PC-3 (cell line): Measurements from ENCODE around the gene ITPR3. TPM values are rescaled to one million over a fixed set of nuclear protein-coding genes. Genes with fewer than 3 reads are reported as not detected.

ENCODE experiments used
- ATAC-seq: fragments of 200-7000 bp; cut with Tn5 transposase; 2 replicates; pipeline ENCODE4 v1.9.1; 2020; ENCODE audit warnings: mild to moderate bottlenecking, moderate library complexity
- BruUV-seq: library from RNA; stranded (reverse); fragments of 400-500 nt; replicated peaks from 2 replicates; lab custom pipeline; 2021; lab: Mats Ljungman, UMichigan
- CTCF ChIA-PET: fragments of 300-600 bp; sonication (Branson Sonifier 250); formaldehyde crosslinking; loops from one replicate; lab custom pipeline; 2022; ENCODE audit warnings: antibody characterized with exemption; lab: Charles Lee
- POLR2A ChIA-PET: fragments of 300-600 bp; sonication (Branson Sonifier 250); formaldehyde crosslinking; loops from one replicate; lab custom pipeline; 2022; ENCODE audit warnings: antibody characterized with exemption; ENCODE audit not compliant: unreplicated experiment; lab: Charles Lee
- DNase-seq: peaks from one replicate; pipeline ENCODE4 v3.0.0-alpha.2; 2015
- H2AFZ ChIP-seq: fragments of 300-600 bp; sonication (generic); 2 replicates; pipeline ENCODE4 v1.6.0; 2016; ENCODE audit warnings: antibody characterized with exemption, low read length
- H3F3A ChIP-seq: fragments of 300-600 bp; sonication (generic); one replicate; pipeline ENCODE4 v1.6.0; 2017; ENCODE audit warnings: antibody characterized with exemption, low read length, control low read depth, mild to moderate bottlenecking; ENCODE audit not compliant: unreplicated experiment
- H3K27ac ChIP-seq: fragments of 300-600 bp; sonication (generic); 2 replicates; pipeline ENCODE4 v1.5.1; 2016; ENCODE audit warnings: mild to moderate bottlenecking, low read length
- H3K27me3 ChIP-seq: fragments of 300-600 bp; sonication (generic); 2 replicates; pipeline ENCODE4 v1.6.1; 2016; ENCODE audit warnings: low read length, mixed read lengths
- H3K36me3 ChIP-seq: fragments of 300-600 bp; sonication (generic); 2 replicates; pipeline ENCODE4 v1.6.1; 2016; ENCODE audit warnings: low read depth, mixed run types, low read length, mixed read lengths
- H3K4me1 ChIP-seq: fragments of 300-600 bp; sonication (generic); 2 replicates; pipeline ENCODE4 v1.5.1; 2016; ENCODE audit warnings: low read length; ENCODE audit not compliant: insufficient read depth
- H3K4me2 ChIP-seq: fragments of 300-600 bp; sonication (generic); 2 replicates; pipeline ENCODE4 v1.6.0; 2016; ENCODE audit warnings: low read length
- H3K4me3 ChIP-seq: fragments of 300-600 bp; sonication (generic); 2 replicates; pipeline ENCODE4 v1.5.1; 2016; ENCODE audit warnings: mild to moderate bottlenecking, low read length, mixed read lengths
- H3K79me2 ChIP-seq: fragments of 300-600 bp; sonication (generic); 2 replicates; pipeline ENCODE4 v1.6.1; 2017; ENCODE audit warnings: low read length, mixed read lengths
- H3K9ac ChIP-seq: fragments of 300-600 bp; sonication (generic); 2 replicates; pipeline ENCODE4 v1.6.0; 2016; ENCODE audit warnings: mild to moderate bottlenecking, low read length
- H3K9me2 ChIP-seq: fragments of 300-600 bp; sonication (generic); replicated peaks from 2 replicates; pipeline ENCODE4 v1.6.1; 2016; ENCODE audit warnings: mixed run types, low read length, mixed read lengths
- H3K9me3 ChIP-seq: fragments of 300-600 bp; sonication (generic); 2 replicates; pipeline ENCODE4 v1.6.1; 2016; ENCODE audit warnings: low read length, mixed read lengths
- H4K20me1 ChIP-seq: fragments of 300-600 bp; sonication (generic); 2 replicates; pipeline ENCODE4 v1.6.1; 2016; ENCODE audit warnings: low read length, mixed read lengths
- CTCF ChIP-seq: fragments of 300-600 bp; sonication (generic); conservative IDR thresholded peaks from 2 replicates; pipeline ENCODE4 v1.5.1; 2017; ENCODE audit warnings: antibody characterized with exemption, low read depth, mild to moderate bottlenecking, low read length
- EZH2 ChIP-seq: fragments of 300-600 bp; sonication (generic); IDR thresholded peaks from one replicate; pipeline ENCODE4 v1.6.1; 2017; ENCODE audit warnings: antibody characterized with exemption, mild to moderate bottlenecking, low read length; ENCODE audit not compliant: unreplicated experiment
- EZH2phosphoT487 ChIP-seq: fragments of 300-600 bp; sonication (generic); IDR thresholded peaks from 2 replicates; pipeline ENCODE4 v1.6.1; 2018; ENCODE audit warnings: mild to moderate bottlenecking, antibody characterized with exemption, low read length, borderline replicate concordance
- intact Hi-C: fragments of 100-400 bp; cut with micrococcal nuclease; formaldehyde crosslinking; loops from 2 replicates; pipeline ENCODE4 v1.9.0; 2023
- total RNA-seq: library from RNA; depleted of rRNA; stranded (reverse); fragments of >200 nt; gene quantifications from 2 replicates; pipeline ENCODE4 v1.2.3, GENCODE V29; 2014

The ITPR3 gene
- total RNA-seq, 1 experiment from 2014 or later = 41.8 TPM

GRCh38 chr6:33583591-33584155, 37.4 kb upstream of the ITPR3 start:
- H3K9me2 ChIP-seq = no peaks in the 10 kb centered on the region
- DNase-seq (peak; percentile 53), ATAC-seq (no peak)
- BruUV-seq = no TSS peak
- ChIA-PET POLR2A (no interaction called here), CTCF (interaction anchor here (0.6 kb wide), 1 partner anchor 175 kb away, joined by 3 read pairs; no protein-coding TSS in a partner anchor)
- H4K20me1 ChIP-seq = no peaks in the 10 kb centered on the region
- no peak overlapping the region for H3K4me3 ChIP-seq
- no peaks in the 10 kb centered on the region for H3K27me3 ChIP-seq
- no peaks in the 10 kb centered on the region for H3K9me3 ChIP-seq
- intact Hi-C loops = loop anchor here (10.0 kb wide), 1 partner anchor 89 kb away; no protein-coding TSS in a partner anchor
- no peak overlapping the region for H3K9ac ChIP-seq
- no peak overlapping the region for H2AFZ ChIP-seq
- peaks cover 14% of the 10 kb centered on the region for H3K79me2 ChIP-seq
- H3K4me1 ChIP-seq = peaks cover 6% of the 10 kb centered on the region
- TF ChIP-seq CTCF = peak; percentile 67
- TF ChIP-seq EZH2phosphoT487 = no peak
- TF ChIP-seq EZH2 = no peak
- H3K4me2 ChIP-seq = no peak overlapping the region
- no peaks in the 10 kb centered on the region for H3F3A ChIP-seq
- no peaks in the 10 kb centered on the region for H3K36me3 ChIP-seq
- no peak overlapping the region for H3K27ac ChIP-seq

GRCh38 chr6:33584700-33585402, 36.3 kb upstream of the ITPR3 start:
- no TSS peak for BruUV-seq
- H3K4me1 ChIP-seq = peaks cover 12% of the 10 kb centered on the region
- TF ChIP-seq CTCF = no peak
- TF ChIP-seq EZH2phosphoT487 = no peak
- TF ChIP-seq EZH2 = no peak
- H3K9me3 ChIP-seq = no peaks in the 10 kb centered on the region
- H3K9ac ChIP-seq = no peak overlapping the region
- H3K9me2 ChIP-seq = no peaks in the 10 kb centered on the region
- no peaks in the 10 kb centered on the region for H3K27me3 ChIP-seq
- H3K36me3 ChIP-seq = no peaks in the 10 kb centered on the region
- peak overlapping the region; percentile 79 for H2AFZ ChIP-seq
- ATAC-seq (no peak), DNase-seq (no peak)
- intact Hi-C loops = loop anchor here (1.0 to 10.0 kb wide), 2 partner anchors 90 to 115 kb away; no protein-coding TSS in a partner anchor
- no peaks in the 10 kb centered on the region for H4K20me1 ChIP-seq
- POLR2A ChIA-PET = interaction anchor here (0.8 kb wide), 1 partner anchor 36 kb away, joined by 3 read pairs; the partner anchor contains the start of gene ITPR3
- no peaks in the 10 kb centered on the region for H3F3A ChIP-seq
- no peak overlapping the region for H3K4me2 ChIP-seq
- H3K4me3 ChIP-seq = no peak overlapping the region
- H3K27ac ChIP-seq = no peak overlapping the region
- peaks cover 2% of the 10 kb centered on the region for H3K79me2 ChIP-seq
- CTCF ChIA-PET = interaction anchor here (0.6 to 0.9 kb wide), 3 partner anchors 31 to 90 kb away, joined by 3 read pairs; no protein-coding TSS in a partner anchor
